ENCODE results near the gene NPAS3.

NPAS3 gene

DNA sequence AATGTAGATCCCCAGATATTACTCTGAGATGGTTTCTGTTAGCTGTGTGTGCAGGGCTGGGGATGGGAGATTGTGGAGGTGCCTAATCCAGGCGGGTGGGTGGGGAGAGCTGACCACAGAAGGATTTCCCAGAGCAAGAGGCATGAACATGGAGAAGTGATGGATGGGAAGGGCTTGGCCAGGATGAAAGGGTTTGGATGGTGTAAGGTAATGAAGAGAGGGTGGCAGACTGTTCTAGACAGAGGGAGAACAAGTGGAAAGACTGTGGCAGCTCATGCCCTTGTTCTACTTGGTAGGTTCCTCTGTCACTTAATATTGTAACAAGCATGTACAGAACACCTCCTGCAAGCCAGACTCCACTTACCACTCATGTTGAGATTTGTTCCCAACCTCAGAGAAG is 187.8 kb downstream of the NPAS3 start:
- ATAC-seq (replicated peaks; ENCODE audit: extremely low read depth, poor library complexity, severe bottlenecking) = no peak
- peaks cover 1% of the 10 kb centered on the region for H3K36me3 Mint-ChIP-seq (ENCODE audit: insufficient read depth)
- no peaks in the 10 kb centered on the region for H3K27me3 Mint-ChIP-seq
- no peak for DNase-seq (ENCODE audit: low spot score in 2 of 2)
- H3K4me1 Mint-ChIP-seq = no peaks in the 10 kb centered on the region
- peaks cover 23% of the 10 kb centered on the region for H3K9me3 Mint-ChIP-seq
- no peak overlapping the region for H3K4me3 Mint-ChIP-seq
- H3K27ac Mint-ChIP-seq (ENCODE audit: low read depth) = no peak overlapping the region

DNA sequence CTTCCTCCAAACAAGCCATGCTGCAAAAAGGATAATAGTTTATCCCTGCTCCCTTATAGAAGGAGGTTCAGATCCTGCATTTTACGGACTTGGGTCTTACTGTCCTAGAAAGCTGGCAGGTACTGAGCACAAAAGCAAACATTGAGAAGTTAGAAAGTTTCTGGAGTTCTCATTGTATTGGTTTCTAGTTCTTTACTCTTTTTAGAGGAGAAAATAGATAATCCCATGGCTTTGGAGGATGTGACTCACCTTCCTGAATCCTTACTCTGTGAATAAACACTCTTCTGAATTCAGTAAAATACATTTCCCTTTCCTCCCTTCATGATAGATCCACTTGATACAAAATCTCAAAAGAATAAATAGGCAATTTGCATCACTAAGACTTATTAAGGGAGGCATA is 188.9 kb downstream of the NPAS3 start:
- H3K4me3 Mint-ChIP-seq = no peak overlapping the region
- DNase-seq (ENCODE audit: low spot score in 2 of 2) (no peak), ATAC-seq (replicated peaks; ENCODE audit: extremely low read depth, poor library complexity, severe bottlenecking) (no peak)
- no peak overlapping the region for H3K27ac Mint-ChIP-seq (ENCODE audit: low read depth)
- H3K4me1 Mint-ChIP-seq = no peaks in the 10 kb centered on the region
- no peaks in the 10 kb centered on the region for H3K27me3 Mint-ChIP-seq
- peaks cover 33% of the 10 kb centered on the region for H3K9me3 Mint-ChIP-seq
- H3K36me3 Mint-ChIP-seq (ENCODE audit: insufficient read depth) = peaks cover 1% of the 10 kb centered on the region

DNA sequence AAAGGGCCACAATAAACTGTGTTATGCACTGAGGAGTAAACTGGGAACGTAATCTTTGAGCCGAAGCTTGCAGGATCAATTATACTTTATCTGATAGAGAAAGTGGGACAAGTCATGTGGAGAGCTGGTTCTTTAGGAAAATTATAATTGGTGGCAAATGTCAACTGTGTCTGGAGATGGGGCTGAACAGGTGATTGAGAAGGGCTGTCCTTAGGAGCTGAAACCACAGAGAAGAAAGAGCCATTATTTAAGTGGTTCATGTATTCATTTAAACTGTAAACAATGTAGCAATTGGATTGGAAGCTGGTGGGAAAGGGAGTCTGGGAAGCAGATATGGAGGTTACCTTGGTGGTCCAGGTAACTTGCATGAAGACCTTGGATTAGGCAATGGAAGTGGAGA is 193.1 kb downstream of the NPAS3 start:
- H3K27ac Mint-ChIP-seq (ENCODE audit: low read depth) = no peak overlapping the region
- H3K9me3 Mint-ChIP-seq = peaks cover 15% of the 10 kb centered on the region
- H3K4me1 Mint-ChIP-seq = no peaks in the 10 kb centered on the region
- no peaks in the 10 kb centered on the region for H3K27me3 Mint-ChIP-seq
- no peaks in the 10 kb centered on the region for H3K36me3 Mint-ChIP-seq (ENCODE audit: insufficient read depth)
- H3K4me3 Mint-ChIP-seq = no peak overlapping the region
- no peak for DNase-seq (ENCODE audit: low spot score in 2 of 2)
- ATAC-seq (replicated peaks; ENCODE audit: extremely low read depth, poor library complexity, severe bottlenecking) = no peak

DNA sequence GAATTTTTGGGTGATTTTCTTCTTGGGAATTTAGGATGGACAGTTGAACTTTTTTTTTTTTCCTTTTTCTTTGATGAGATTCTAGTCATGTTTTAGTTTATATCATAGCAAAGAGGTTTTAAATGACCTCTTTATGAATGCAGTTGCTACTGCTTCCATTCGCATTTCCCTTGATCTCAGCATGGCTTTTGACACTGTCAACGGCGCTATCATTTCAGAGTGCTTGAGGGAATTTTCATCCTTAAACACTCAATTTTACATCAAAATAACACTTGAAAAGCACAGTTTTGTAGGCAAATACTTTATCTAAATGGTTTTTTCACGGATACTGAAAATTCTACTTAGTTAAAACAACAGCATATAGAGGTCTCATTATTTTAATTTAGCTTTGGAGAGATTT is 195.5 kb downstream of the NPAS3 start:
- no peaks in the 10 kb centered on the region for H3K36me3 Mint-ChIP-seq (ENCODE audit: insufficient read depth)
- no peak for ATAC-seq (replicated peaks; ENCODE audit: extremely low read depth, poor library complexity, severe bottlenecking)
- H3K27me3 Mint-ChIP-seq = no peaks in the 10 kb centered on the region
- H3K27ac Mint-ChIP-seq (ENCODE audit: low read depth) = no peak overlapping the region
- DNase-seq (ENCODE audit: low spot score in 2 of 2) = no peak
- H3K4me1 Mint-ChIP-seq = no peaks in the 10 kb centered on the region
- peaks cover 15% of the 10 kb centered on the region for H3K9me3 Mint-ChIP-seq
- no peak overlapping the region for H3K4me3 Mint-ChIP-seq

DNA sequence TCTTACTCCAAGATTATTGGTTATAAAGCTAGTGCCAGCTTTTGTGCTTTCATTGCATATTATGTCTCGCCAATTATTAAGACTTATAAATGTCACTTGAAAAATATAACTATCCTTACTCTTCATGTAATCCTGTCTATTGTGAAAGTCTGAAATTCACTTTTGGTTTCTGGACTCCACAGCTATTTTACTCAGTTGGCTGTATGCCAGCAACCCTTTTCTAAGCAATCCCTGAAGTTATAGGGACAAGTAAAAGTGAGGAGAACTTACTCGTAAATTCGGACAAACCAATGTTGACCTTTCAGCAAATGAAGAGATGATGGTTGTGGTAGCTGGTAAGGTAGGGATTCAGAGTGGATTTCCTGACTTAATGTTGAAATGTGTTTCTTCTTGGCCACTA is 196.3 kb downstream of the NPAS3 start:
- peaks cover 18% of the 10 kb centered on the region for H3K9me3 Mint-ChIP-seq
- ATAC-seq (replicated peaks; ENCODE audit: extremely low read depth, poor library complexity, severe bottlenecking) (no peak), DNase-seq (ENCODE audit: low spot score in 2 of 2) (no peak)
- no peaks in the 10 kb centered on the region for H3K4me1 Mint-ChIP-seq
- no peak overlapping the region for H3K4me3 Mint-ChIP-seq
- H3K27me3 Mint-ChIP-seq = no peaks in the 10 kb centered on the region
- H3K27ac Mint-ChIP-seq (ENCODE audit: low read depth) = no peak overlapping the region
- H3K36me3 Mint-ChIP-seq (ENCODE audit: insufficient read depth) = no peaks in the 10 kb centered on the region

DNA sequence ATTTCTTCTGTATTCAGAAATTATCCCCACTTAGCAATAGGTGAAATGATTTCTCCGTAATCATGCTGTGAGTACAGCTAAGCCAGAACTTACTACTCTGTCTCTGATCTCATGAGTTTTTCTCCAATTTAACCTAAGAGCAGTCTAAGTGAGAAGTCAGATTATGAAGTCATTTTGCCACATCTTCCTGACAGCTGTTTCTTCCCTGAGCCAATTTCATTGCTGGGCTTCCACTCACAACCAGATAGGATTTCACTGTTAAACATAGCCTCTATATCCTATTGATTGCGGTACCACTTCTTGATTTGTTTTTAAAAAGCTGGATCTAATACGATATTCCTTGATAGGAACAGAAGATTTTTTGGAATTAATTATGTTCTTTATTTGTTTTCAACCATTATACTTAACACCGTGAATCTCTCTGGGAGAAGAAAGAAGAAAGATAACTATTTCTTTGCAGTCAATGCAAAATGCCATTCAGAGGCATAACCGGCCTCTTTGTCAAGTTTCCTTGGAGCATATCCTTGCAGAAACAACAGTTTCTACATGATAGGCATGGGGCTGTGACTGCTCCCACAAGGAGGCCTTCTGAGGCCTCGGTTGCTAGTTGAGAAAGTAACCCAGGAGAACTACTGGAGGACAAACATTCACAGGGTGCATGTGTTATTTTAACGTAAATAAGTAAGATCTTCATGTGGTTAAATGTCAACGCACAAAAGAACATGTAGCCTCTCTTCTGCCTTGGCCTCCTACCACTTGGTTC is 212.2 kb downstream of the NPAS3 start:
- Mint-ChIP-seq H3K4me3 (no peak overlapping the region), H3K27me3 (no peaks in the 10 kb centered on the region), H3K4me1 (no peaks in the 10 kb centered on the region), H3K27ac (ENCODE audit: low read depth) (no peak overlapping the region), H3K9me3 (peaks cover 25% of the 10 kb centered on the region), H3K36me3 (ENCODE audit: insufficient read depth) (no peaks in the 10 kb centered on the region)
- DNase-seq (ENCODE audit: low spot score in 2 of 2) = no peak
- ATAC-seq (replicated peaks; ENCODE audit: extremely low read depth, poor library complexity, severe bottlenecking) = no peak

DNA sequence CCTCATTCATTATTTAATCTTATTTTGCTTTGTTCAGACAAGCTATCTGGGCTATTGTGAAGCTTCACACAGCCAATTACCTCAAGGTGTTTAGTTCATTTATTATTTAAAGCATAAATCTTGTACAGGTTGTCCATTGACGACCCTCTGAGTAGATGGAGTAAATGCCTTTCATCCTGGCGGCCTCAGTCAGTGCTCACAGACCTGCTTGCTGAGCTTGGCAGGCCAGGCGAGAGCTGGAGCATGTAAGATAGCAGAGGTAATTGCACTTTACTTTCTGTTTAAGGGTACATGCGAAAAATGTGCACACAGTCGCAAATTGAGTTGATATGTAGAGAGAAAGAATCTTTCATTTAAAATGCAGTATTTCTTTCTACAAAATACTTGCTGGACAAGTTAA is 224.4 kb downstream of the NPAS3 start:
- no peak for ATAC-seq (replicated peaks; ENCODE audit: extremely low read depth, poor library complexity, severe bottlenecking)
- no peaks in the 10 kb centered on the region for H3K36me3 Mint-ChIP-seq (ENCODE audit: insufficient read depth)

DNA sequence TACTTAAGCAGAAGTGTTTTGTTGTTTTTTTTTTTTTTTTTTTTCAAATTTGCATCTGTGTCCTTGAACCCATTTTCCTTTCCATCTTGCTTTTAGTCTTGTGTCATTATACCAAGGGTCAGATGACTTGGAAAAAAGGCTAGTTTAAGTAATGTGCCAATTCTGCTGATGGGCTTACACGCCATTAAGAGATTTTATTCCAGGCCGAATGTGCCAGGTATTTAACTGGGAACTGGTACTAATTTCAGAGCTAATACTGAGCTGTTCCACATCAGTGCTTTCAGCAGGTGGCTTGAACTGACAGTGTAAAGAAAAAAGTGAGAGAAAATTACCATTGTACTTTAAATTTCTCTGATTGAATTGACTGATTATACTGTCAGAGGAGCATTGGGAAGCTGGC is 224.9 kb downstream of the NPAS3 start:
- Mint-ChIP-seq H3K4me3 (no peak overlapping the region), H3K36me3 (ENCODE audit: insufficient read depth) (no peaks in the 10 kb centered on the region), H3K27me3 (no peaks in the 10 kb centered on the region), H3K4me1 (no peaks in the 10 kb centered on the region), H3K9me3 (peaks cover 7% of the 10 kb centered on the region), H3K27ac (ENCODE audit: low read depth) (no peak overlapping the region)
- DNase-seq (ENCODE audit: low spot score in 2 of 2) (no peak), ATAC-seq (replicated peaks; ENCODE audit: extremely low read depth, poor library complexity, severe bottlenecking) (no peak)

More for the DNA sequence above, 224.4 kb downstream of the NPAS3 start:
- Mint-ChIP-seq H3K27me3 (no peaks in the 10 kb centered on the region), H3K4me3 (no peak overlapping the region), H3K9me3 (peaks cover 9% of the 10 kb centered on the region), H3K27ac (ENCODE audit: low read depth) (no peak overlapping the region), H3K4me1 (no peaks in the 10 kb centered on the region)
- DNase-seq (ENCODE audit: low spot score in 2 of 2) = no peak

DNA sequence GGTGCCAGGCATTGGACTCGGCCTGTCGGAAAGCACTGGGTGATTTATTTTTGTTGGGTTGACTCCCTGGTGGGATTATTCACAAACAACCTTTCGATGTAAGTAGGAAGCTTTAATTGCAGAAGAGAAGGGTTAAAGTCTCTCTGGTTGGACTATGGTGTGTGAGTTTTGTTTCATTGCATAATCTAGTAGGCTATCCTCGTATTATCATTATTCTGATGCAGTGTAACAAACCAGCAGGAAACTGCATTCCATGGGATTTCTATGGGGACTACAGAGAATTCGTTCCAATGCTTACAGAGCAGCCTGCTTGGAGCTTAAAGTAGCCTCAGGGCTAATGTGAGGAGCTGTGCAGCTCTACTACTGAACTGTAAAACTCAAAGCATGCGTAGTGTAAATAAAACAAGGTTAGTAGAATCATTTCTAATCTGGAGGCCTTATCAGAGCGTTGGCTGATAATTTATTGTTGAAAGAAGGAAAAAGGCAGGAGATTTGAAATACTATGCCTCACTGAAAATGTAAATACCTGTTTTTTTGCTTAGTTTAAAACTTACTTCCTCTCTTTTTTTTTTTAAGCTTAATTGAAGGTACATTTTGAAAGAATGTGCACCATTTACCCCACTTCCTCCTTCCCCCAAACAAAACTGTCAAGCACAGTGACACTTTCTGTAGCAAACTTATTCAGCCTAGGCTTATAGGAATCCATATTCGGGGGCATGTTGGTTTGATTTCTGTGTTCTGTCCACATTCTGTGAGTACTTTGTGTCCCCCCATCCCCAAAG is 226.7 kb downstream of the NPAS3 start:
- peaks cover 10% of the 10 kb centered on the region for H3K9me3 Mint-ChIP-seq
- H3K4me3 Mint-ChIP-seq = no peak overlapping the region
- ATAC-seq (replicated peaks; ENCODE audit: extremely low read depth, poor library complexity, severe bottlenecking) = no peak
- H3K27me3 Mint-ChIP-seq = no peaks in the 10 kb centered on the region
- no peak for DNase-seq (ENCODE audit: low spot score in 2 of 2)
- H3K27ac Mint-ChIP-seq (ENCODE audit: low read depth) = no peak overlapping the region
- no peaks in the 10 kb centered on the region for H3K4me1 Mint-ChIP-seq
- H3K36me3 Mint-ChIP-seq (ENCODE audit: insufficient read depth) = no peaks in the 10 kb centered on the region

DNA sequence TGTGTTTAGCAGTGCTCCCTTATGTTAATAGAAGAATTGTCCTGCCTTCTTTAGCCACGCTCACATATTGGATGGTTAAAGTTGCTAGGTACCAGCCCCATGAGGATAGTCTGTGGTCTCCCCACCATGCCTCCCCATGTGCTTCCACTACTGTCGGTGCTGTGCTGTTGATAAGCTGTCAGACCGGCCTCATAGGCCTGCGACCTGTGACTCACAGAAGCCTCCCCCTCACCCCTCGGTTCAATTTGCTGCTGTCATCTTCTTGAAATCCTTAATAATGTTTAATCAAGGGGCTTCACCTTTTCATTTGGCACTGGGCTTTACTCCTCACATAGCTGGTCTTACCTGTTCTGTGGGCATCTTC is 227.2 kb downstream of the NPAS3 start:
- Mint-ChIP-seq H3K4me1 (no peaks in the 10 kb centered on the region), H3K27me3 (no peaks in the 10 kb centered on the region), H3K9me3 (peaks cover 10% of the 10 kb centered on the region), H3K4me3 (no peak overlapping the region), H3K36me3 (ENCODE audit: insufficient read depth) (no peaks in the 10 kb centered on the region), H3K27ac (ENCODE audit: low read depth) (no peak overlapping the region)
- no peak for DNase-seq (ENCODE audit: low spot score in 2 of 2)
- no peak for ATAC-seq (replicated peaks; ENCODE audit: extremely low read depth, poor library complexity, severe bottlenecking)

DNA sequence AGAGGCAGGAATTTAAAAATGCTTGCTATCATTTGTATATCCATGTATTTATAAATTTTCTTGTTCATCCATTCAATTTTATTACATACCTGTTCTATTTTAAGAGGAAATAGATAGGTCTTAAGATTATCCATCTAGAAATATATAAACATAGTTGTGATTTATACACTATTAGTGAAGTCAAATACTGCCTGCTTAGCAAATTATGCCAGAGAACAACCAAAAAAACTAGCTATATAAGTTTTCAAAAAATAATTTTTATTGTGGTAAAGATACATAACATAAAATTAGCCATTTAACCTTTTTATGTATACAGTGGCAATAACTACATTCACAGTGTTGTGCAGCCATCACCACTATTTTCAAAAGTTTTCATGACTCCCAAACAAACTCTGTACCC is 237.3 kb downstream of the NPAS3 start:
- no peak for ATAC-seq (replicated peaks; ENCODE audit: extremely low read depth, poor library complexity, severe bottlenecking)
- Mint-ChIP-seq H3K36me3 (ENCODE audit: insufficient read depth) (no peaks in the 10 kb centered on the region), H3K4me3 (no peak overlapping the region), H3K4me1 (no peaks in the 10 kb centered on the region), H3K27me3 (no peaks in the 10 kb centered on the region), H3K27ac (ENCODE audit: low read depth) (no peak overlapping the region), H3K9me3 (peaks cover 16% of the 10 kb centered on the region)
- no peak for DNase-seq (ENCODE audit: low spot score in 2 of 2)

DNA sequence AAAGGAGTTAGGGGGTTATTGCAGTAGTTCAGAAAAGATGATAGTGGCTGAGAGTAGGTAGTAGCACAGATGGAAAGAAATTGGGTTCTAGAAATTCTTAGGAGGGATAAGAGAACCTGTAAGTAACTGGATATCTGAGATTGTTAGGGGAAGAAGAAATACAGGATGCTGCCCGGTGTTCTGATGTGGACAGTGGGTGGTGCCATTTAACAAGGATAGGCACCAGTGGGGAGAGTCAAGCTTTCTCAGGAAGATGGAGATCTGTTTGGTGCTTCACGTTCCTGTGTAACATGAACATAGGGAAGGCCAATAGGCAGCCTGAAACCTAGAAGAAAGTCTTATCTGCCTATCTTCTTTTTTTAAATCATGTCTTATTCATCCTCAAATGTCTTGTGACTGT is 245.9 kb downstream of the NPAS3 start:
- Mint-ChIP-seq H3K4me1 (no peaks in the 10 kb centered on the region), H3K36me3 (ENCODE audit: insufficient read depth) (no peaks in the 10 kb centered on the region), H3K4me3 (no peak overlapping the region), H3K27ac (ENCODE audit: low read depth) (no peak overlapping the region), H3K9me3 (peaks cover 14% of the 10 kb centered on the region), H3K27me3 (no peaks in the 10 kb centered on the region)
- no peak for DNase-seq (ENCODE audit: low spot score in 2 of 2)
- ATAC-seq (replicated peaks; ENCODE audit: extremely low read depth, poor library complexity, severe bottlenecking) = no peak

DNA sequence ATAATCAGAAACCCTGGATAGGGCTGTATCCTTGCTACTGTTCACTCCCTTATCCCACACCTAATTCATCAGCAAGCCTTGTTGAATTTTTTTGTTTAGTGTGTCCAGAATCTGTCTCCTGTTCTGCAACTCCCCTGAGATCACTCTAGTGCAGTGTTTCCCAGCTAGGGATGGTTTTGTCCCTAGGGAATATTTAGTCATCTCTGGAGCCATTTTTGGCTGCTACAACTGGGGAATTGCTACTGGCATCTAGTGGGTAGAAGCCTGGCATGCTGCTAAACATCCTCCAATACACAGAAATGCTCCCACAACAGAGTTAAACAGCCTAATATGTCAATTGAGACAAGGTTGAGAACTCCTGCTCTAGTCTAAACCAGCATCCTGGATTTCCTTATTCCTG is 248.0 kb downstream of the NPAS3 start:
- Mint-ChIP-seq H3K4me1 (no peaks in the 10 kb centered on the region), H3K9me3 (peaks cover 8% of the 10 kb centered on the region), H3K4me3 (no peak overlapping the region), H3K36me3 (ENCODE audit: insufficient read depth) (no peaks in the 10 kb centered on the region), H3K27me3 (no peaks in the 10 kb centered on the region), H3K27ac (ENCODE audit: low read depth) (no peak overlapping the region)
- ATAC-seq (replicated peaks; ENCODE audit: extremely low read depth, poor library complexity, severe bottlenecking) = no peak
- no peak for DNase-seq (ENCODE audit: low spot score in 2 of 2)

Data from central memory CD8-positive, alpha-beta T cell (primary cell).